Activated CD4-positive, alpha-beta T cell treated with anti-CD3 and anti-CD28 coated beads, Interleukin-2, amount 10 ng/mL, durations not matched to agents 7 days and 5 days (primary cell): ENCODE results near the gene NF2. TPM values are rescaled to one million over a fixed set of nuclear protein-coding genes. Genes with fewer than 3 reads are reported as not detected.
A peak's percentile ranks its signal among the peaks of the same experiment; 100 is the strongest.

Experiments used
- CTCF ChIA-PET: fragments of 350-600 bp; sonication (Branson Sonifier 250); formaldehyde crosslinking; loops from one replicate; lab custom pipeline; 2021; ENCODE audit warnings: antibody characterized with exemption; lab: Charles Lee
- POLR2A ChIA-PET: fragments of 350-600 bp; sonication (Branson Sonifier 250); formaldehyde crosslinking; loops from one replicate; lab custom pipeline; 2021; ENCODE audit warnings: antibody characterized with exemption; lab: Charles Lee
- DNase-seq: peaks from one replicate; pipeline ENCODE4 v3.0.0-alpha.2; 2020
- H3K27ac Mint-ChIP-seq: one replicate; pipeline ENCODE4 v1.8.0; 2021; ENCODE audit warnings: mild to moderate bottlenecking, moderate library complexity, mixed read lengths
- H3K27me3 Mint-ChIP-seq: one replicate; pipeline ENCODE4 v1.8.0; 2021; ENCODE audit warnings: mixed read lengths
- H3K36me3 Mint-ChIP-seq: one replicate; pipeline ENCODE4 v1.8.0; 2021; ENCODE audit warnings: low read depth, mixed read lengths
- H3K4me1 Mint-ChIP-seq: one replicate; pipeline ENCODE4 v1.8.0; 2021; ENCODE audit warnings: mixed read lengths
- H3K4me3 Mint-ChIP-seq: one replicate; pipeline ENCODE4 v1.8.0; 2021; ENCODE audit warnings: mild to moderate bottlenecking, moderate library complexity, mixed read lengths
- H3K9me3 Mint-ChIP-seq: one replicate; pipeline ENCODE4 v1.8.0; 2021; ENCODE audit warnings: mixed read lengths
- total RNA-seq, 2 experiments: library from RNA; stranded (reverse); gene quantifications; one replicate each; pipeline ENCODE4 v1.2.3, GENCODE V29; 2021

NF2 gene
- total RNA-seq, 2 experiments from 2014 or later = 56.7 to 57.2 TPM

GRCh38 chr22:29661336-29661735 lies 57.9 kb downstream of the NF2 start:
- peaks cover 2% of the 10 kb centered on the region for H3K4me1 Mint-ChIP-seq
- ChIA-PET POLR2A (no interaction called here), CTCF (no interaction called here)
- no peaks in the 10 kb centered on the region for H3K27me3 Mint-ChIP-seq
- H3K27ac Mint-ChIP-seq = no peak overlapping the region
- no peak overlapping the region for H3K4me3 Mint-ChIP-seq
- no peak for DNase-seq
- peaks cover 19% of the 10 kb centered on the region for H3K36me3 Mint-ChIP-seq
- H3K9me3 Mint-ChIP-seq = no peaks in the 10 kb centered on the region

DNA sequence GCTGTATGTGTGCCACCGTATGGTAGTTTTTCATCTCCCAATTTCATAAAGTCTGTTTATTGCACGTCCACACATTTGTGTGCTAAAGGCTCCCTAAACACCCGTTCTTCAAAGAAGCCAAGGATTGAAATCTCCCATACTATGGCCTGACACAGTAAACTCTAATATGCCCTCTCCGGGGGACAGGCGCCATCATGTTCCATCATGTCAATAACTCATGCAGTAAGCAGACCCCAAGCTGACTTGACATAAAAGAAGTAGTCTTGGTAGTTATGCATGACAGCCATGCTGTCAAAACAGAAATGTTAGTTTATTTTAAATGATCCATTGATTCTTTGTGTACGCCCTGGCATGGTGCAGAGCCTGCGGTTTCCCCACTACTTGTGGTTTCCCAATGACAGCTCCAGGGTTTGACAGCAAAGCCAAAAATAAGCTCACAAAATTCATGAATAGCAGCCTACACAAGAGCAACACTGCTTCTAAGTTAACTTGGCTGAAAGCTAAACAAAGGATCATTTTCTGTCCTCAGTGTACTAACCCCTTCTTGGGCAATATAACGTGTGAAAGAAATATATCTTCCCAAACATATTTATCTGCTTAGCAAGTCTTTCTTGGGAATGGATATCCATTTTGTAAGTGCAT lies 59.9 kb downstream of the NF2 start:
- peaks cover 23% of the 10 kb centered on the region for H3K36me3 Mint-ChIP-seq
- POLR2A ChIA-PET = no interaction called here
- no peak for DNase-seq

GRCh38 chr22:29665486-29665885 lies 62.1 kb downstream of the NF2 start:
- H3K9me3 Mint-ChIP-seq = no peaks in the 10 kb centered on the region
- H3K4me1 Mint-ChIP-seq = peaks cover 2% of the 10 kb centered on the region
- no peaks in the 10 kb centered on the region for H3K27me3 Mint-ChIP-seq
- no peak for DNase-seq
- H3K4me3 Mint-ChIP-seq = no peak overlapping the region
- no peak overlapping the region for H3K27ac Mint-ChIP-seq
- CTCF ChIA-PET = interaction anchor here (0.7 kb wide), 2 partner anchors 30 to 43 kb away, joined by 3 to 4 read pairs; no protein-coding TSS in a partner anchor
- H3K36me3 Mint-ChIP-seq = peaks cover 25% of the 10 kb centered on the region
- POLR2A ChIA-PET = no interaction called here

More for the DNA sequence above, 59.9 kb downstream of the NF2 start:
- no peaks in the 10 kb centered on the region for H3K9me3 Mint-ChIP-seq
- CTCF ChIA-PET = interaction anchor here (0.5 kb wide), 1 partner anchor 939 kb away, joined by 5 read pairs; no protein-coding TSS in a partner anchor
- no peak overlapping the region for H3K4me3 Mint-ChIP-seq
- no peaks in the 10 kb centered on the region for H3K27me3 Mint-ChIP-seq
- H3K4me1 Mint-ChIP-seq = peaks cover 2% of the 10 kb centered on the region
- no peak overlapping the region for H3K27ac Mint-ChIP-seq

- CTCF ChIA-PET = interaction anchor here (0.6 to 1.0 kb wide), 3 partner anchors 25 to 187 kb away, joined by 3 read pairs; no protein-coding TSS in a partner anchor
- Mint-ChIP-seq H3K9me3 (no peaks in the 10 kb centered on the region), H3K27me3 (no peaks in the 10 kb centered on the region), H3K36me3 (peaks cover 27% of the 10 kb centered on the region), H3K4me1 (no peaks in the 10 kb centered on the region), H3K27ac (no peak overlapping the region), H3K4me3 (no peak overlapping the region)
- DNase-seq = no peak
- POLR2A ChIA-PET = no interaction called here
Observed at GRCh38 chr22:29668673-29669072, 65.2 kb downstream of the NF2 start.

DNA sequence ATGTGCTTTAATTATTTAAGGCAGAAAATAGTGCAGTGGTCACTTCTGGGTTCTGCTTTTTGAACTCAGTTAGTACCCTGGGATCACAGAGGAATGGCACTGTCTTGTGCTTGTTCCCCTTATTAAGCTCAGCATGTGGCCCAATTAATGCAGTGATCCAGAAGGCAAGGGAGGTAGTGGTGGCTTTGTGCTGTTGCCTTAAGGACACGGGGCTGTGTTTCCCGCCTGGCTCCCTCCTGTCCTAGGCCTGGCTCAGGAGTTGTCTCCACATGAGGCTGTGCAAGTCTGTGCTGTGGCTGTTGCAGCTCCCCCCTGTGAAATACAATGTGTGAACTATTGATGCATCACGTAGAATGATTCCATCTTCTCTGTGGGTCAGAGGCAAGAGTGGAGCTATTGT lies 67.2 kb downstream of the NF2 start:
- Mint-ChIP-seq H3K4me3 (no peak overlapping the region), H3K27me3 (no peaks in the 10 kb centered on the region), H3K27ac (no peak overlapping the region), H3K4me1 (no peaks in the 10 kb centered on the region), H3K36me3 (peaks cover 28% of the 10 kb centered on the region), H3K9me3 (no peaks in the 10 kb centered on the region)
- ChIA-PET CTCF (interaction anchor here (0.9 to 1.5 kb wide), 2 partner anchors 11 to 58 kb away, joined by 3 to 7 read pairs; no protein-coding TSS in a partner anchor), POLR2A (no interaction called here)
- no peak for DNase-seq

- Mint-ChIP-seq H3K27ac (no peak overlapping the region), H3K4me3 (no peak overlapping the region), H3K36me3 (peaks cover 37% of the 10 kb centered on the region), H3K4me1 (no peaks in the 10 kb centered on the region), H3K9me3 (no peaks in the 10 kb centered on the region), H3K27me3 (no peaks in the 10 kb centered on the region)
- POLR2A ChIA-PET = no interaction called here
- CTCF ChIA-PET = no interaction called here
- no peak for DNase-seq
Observed at GRCh38 chr22:29673361-29674066, 70.1 kb downstream of the NF2 start.

- Mint-ChIP-seq H3K27ac (no peak overlapping the region), H3K36me3 (peaks cover 31% of the 10 kb centered on the region), H3K4me3 (no peak overlapping the region), H3K4me1 (no peaks in the 10 kb centered on the region), H3K9me3 (no peaks in the 10 kb centered on the region), H3K27me3 (no peaks in the 10 kb centered on the region)
- ChIA-PET POLR2A (no interaction called here), CTCF (interaction anchor here (1.2 kb wide), 1 partner anchor 19 kb away, joined by 3 read pairs; no protein-coding TSS in a partner anchor)
- DNase-seq = no peak
Observed at GRCh38 chr22:29674121-29674520, 70.7 kb downstream of the NF2 start.

GRCh38 chr22:29679316-29679715 lies 75.9 kb downstream of the NF2 start:
- ChIA-PET CTCF (interaction anchor here (1.1 to 2.3 kb wide), 2 partner anchors 10 to 32 kb away, joined by 3 to 7 read pairs; no protein-coding TSS in a partner anchor), POLR2A (no interaction called here)
- Mint-ChIP-seq H3K27ac (no peak overlapping the region), H3K27me3 (no peaks in the 10 kb centered on the region), H3K4me3 (no peak overlapping the region), H3K9me3 (no peaks in the 10 kb centered on the region), H3K36me3 (peaks cover 40% of the 10 kb centered on the region), H3K4me1 (no peaks in the 10 kb centered on the region)
- no peak for DNase-seq

DNA sequence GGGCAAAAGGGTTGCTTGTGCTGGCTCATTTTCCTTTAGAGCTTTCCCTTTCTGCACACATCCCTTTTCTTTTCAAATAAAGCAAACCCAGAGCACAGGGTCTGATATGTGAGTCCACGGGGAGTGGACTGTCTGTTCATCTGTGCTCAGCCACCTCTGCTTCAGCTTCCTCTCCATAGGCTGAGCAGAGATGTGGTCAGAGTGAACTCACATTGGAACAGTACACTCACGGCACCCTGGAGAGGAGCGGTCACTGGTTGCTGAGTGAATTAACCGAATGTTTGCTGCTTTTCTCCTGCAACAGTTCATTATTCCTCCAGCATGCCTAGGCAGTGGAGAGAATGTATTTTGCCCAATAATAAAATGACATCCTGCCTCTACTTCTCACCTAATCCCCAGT lies 80.1 kb downstream of the NF2 start:
- CTCF ChIA-PET = interaction anchor here (1.5 kb wide), 1 partner anchor 11 kb away, joined by 4 read pairs; no protein-coding TSS in a partner anchor
- H3K27ac Mint-ChIP-seq = no peak overlapping the region
- no peak overlapping the region for H3K4me3 Mint-ChIP-seq
- POLR2A ChIA-PET = no interaction called here
- H3K4me1 Mint-ChIP-seq = no peaks in the 10 kb centered on the region
- peaks cover 23% of the 10 kb centered on the region for H3K36me3 Mint-ChIP-seq
- no peaks in the 10 kb centered on the region for H3K9me3 Mint-ChIP-seq
- DNase-seq = no peak
- no peaks in the 10 kb centered on the region for H3K27me3 Mint-ChIP-seq

DNA sequence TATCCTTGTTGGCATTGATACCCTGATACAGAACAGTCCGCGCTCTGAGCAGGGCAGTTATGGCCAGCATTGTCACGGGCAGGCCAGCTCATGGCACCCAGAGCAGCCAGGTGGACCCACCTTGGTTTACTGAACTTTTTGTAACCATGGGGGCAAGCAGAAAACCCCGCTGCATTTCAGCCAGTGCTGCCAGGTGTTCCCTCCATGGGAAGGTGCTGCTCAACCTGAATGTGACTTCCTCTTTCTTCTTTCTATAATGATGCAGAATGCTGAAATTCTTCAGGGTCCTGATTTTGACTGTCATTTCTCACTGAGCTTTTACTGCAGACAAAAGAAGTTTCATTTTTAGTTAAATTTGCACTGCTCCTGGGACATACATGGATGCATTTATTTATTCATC lies 80.8 kb downstream of the NF2 start:
- H3K4me3 Mint-ChIP-seq = no peak overlapping the region
- no peak for DNase-seq
- ChIA-PET CTCF (interaction anchor here (1.3 to 1.5 kb wide), 2 partner anchors 10 to 12 kb away, joined by 4 read pairs; no protein-coding TSS in a partner anchor), POLR2A (no interaction called here)
- H3K27me3 Mint-ChIP-seq = no peaks in the 10 kb centered on the region
- peaks cover 23% of the 10 kb centered on the region for H3K36me3 Mint-ChIP-seq
- H3K9me3 Mint-ChIP-seq = no peaks in the 10 kb centered on the region
- no peak overlapping the region for H3K27ac Mint-ChIP-seq
- no peaks in the 10 kb centered on the region for H3K4me1 Mint-ChIP-seq

GRCh38 chr22:29689206-29689879 lies 85.9 kb downstream of the NF2 start:
- no peak overlapping the region for H3K27ac Mint-ChIP-seq
- H3K27me3 Mint-ChIP-seq = no peaks in the 10 kb centered on the region
- ChIA-PET POLR2A (no interaction called here), CTCF (interaction anchor here (0.7 to 1.8 kb wide), 4 partner anchors 9 to 165 kb away, joined by 3 to 7 read pairs (median 3); no protein-coding TSS in a partner anchor)
- H3K9me3 Mint-ChIP-seq = no peaks in the 10 kb centered on the region
- no peaks in the 10 kb centered on the region for H3K4me1 Mint-ChIP-seq
- no peak for DNase-seq
- peaks cover 6% of the 10 kb centered on the region for H3K36me3 Mint-ChIP-seq
- no peak overlapping the region for H3K4me3 Mint-ChIP-seq

DNA sequence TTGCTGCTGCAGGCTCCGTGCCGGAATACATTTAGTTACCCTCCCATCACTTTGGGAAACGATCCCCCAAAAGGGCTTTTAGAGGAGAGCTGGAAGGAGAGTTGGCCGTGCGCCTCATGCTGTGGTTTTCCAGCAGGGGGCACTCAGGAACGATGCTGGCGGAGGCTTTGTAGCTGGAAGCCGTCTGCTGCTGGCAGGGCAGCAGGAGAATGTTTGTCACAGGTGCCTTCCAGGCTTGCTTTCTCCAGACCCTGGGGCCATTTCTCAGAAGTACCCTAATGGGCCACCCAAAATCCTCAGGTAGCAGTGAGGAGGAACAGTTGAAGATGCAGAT lies 86.4 kb downstream of the NF2 start:
- ChIA-PET POLR2A (no interaction called here), CTCF (interaction anchor here (1.0 to 1.8 kb wide), 3 partner anchors 10 to 125 kb away, joined by 3 to 7 read pairs (median 3); no protein-coding TSS in a partner anchor)
- Mint-ChIP-seq H3K36me3 (peaks cover 5% of the 10 kb centered on the region), H3K9me3 (no peaks in the 10 kb centered on the region), H3K27me3 (no peaks in the 10 kb centered on the region), H3K27ac (no peak overlapping the region), H3K4me3 (no peak overlapping the region), H3K4me1 (no peaks in the 10 kb centered on the region)
- peak; percentile 47 for DNase-seq
